Panc1 (cell line): ENCODE results near the gene HCN1. TPM values are rescaled to one million over a fixed set of nuclear protein-coding genes. Genes with fewer than 3 reads are reported as not detected.

Experiments
- ATAC-seq: fragments of 200-7000 bp; cut with Tn5 transposase; 2 replicates; pipeline ENCODE4 v1.9.1; 2020; ENCODE audit warnings: mild to moderate bottlenecking, moderate library complexity
- BruUV-seq: library from RNA; stranded (reverse); fragments of 400-500 nt; replicated peaks from 2 replicates; lab custom pipeline; 2021; lab: Mats Ljungman, UMichigan
- CTCF ChIA-PET: fragments of 300-600 bp; sonication (Branson Sonifier 250); formaldehyde crosslinking; loops from one replicate; lab custom pipeline; 2022; ENCODE audit warnings: antibody characterized with exemption; lab: Charles Lee
- POLR2A ChIA-PET: fragments of 300-600 bp; sonication (Branson Sonifier 250); formaldehyde crosslinking; loops from one replicate; lab custom pipeline; 2022; ENCODE audit warnings: antibody characterized with exemption; lab: Charles Lee
- DNase-seq: peaks from one replicate; pipeline ENCODE4 v3.0.0-alpha.2; 2010; ENCODE audit warnings: low read depth, low spot score
- H3K27ac ChIP-seq: 2 replicates; pipeline ENCODE4 v1.5.1; 2011; ENCODE audit warnings: mild to moderate bottlenecking, low read length, inconsistent platforms
- H3K27me3 ChIP-seq: fragments of 200-500 bp; sonication (Bioruptor generic); 2 replicates; pipeline ENCODE4 v1.6.0; 2014; ENCODE audit warnings: low read length, inconsistent platforms; ENCODE audit not compliant: control insufficient read depth, insufficient read depth
- H3K36me3 ChIP-seq: fragments of 200-500 bp; sonication (Bioruptor generic); 2 replicates; pipeline ENCODE4 v1.5.1; 2014; ENCODE audit warnings: inconsistent platforms, mild to moderate bottlenecking, low read length, moderate library complexity; ENCODE audit not compliant: control insufficient read depth, insufficient read depth
- H3K4me1 ChIP-seq: 2 replicates; pipeline ENCODE4 v1.5.1; 2011; ENCODE audit warnings: inconsistent platforms, mild to moderate bottlenecking, low read length, moderate library complexity; ENCODE audit not compliant: control insufficient read depth, insufficient read depth
- H3K4me3 ChIP-seq, 2 experiments: 2 replicates each; pipeline ENCODE4 v1.5.1; 2011 to 2012; ENCODE audit warnings: low read depth in 2 of 2, low read length in 2 of 2, mild to moderate bottlenecking in 2 of 2, inconsistent platforms in 1 of 2, moderate library complexity in 1 of 2
- H3K9me3 ChIP-seq: fragments of 200-500 bp; sonication (Bioruptor generic); 2 replicates; pipeline ENCODE4 v1.5.1; 2014; ENCODE audit warnings: low read depth, mild to moderate bottlenecking, inconsistent platforms, low read length, moderate library complexity; ENCODE audit not compliant: control insufficient read depth, insufficient read depth
- CTCF ChIP-seq: fragments of 450-650 bp; IDR thresholded peaks from 2 replicates; pipeline ENCODE4 v1.5.1; 2017; ENCODE audit warnings: mild to moderate bottlenecking
- POLR2AphosphoS5 ChIP-seq: IDR thresholded peaks from 2 replicates; pipeline ENCODE4 v1.6.1; 2012; ENCODE audit warnings: mild to moderate bottlenecking, low read depth, low read length, moderate library complexity
- REST ChIP-seq, 2 experiments: IDR thresholded peaks; 2 replicates each; pipeline ENCODE4 v1.6.1; 2011 to 2012; ENCODE audit warnings: low read depth in 2 of 2, control low read depth in 1 of 2, low read length in 1 of 2, mild to moderate bottlenecking in 1 of 2, moderate library complexity in 1 of 2; ENCODE audit not compliant: insufficient read depth in 1 of 2
- SIN3A ChIP-seq: IDR thresholded peaks from 2 replicates; pipeline ENCODE4 v1.6.1; 2012; ENCODE audit warnings: low read depth, mild to moderate bottlenecking, low read length, moderate library complexity, borderline replicate concordance; ENCODE audit not compliant: insufficient read depth
- TCF7L2 ChIP-seq: IDR thresholded peaks from 2 replicates; pipeline ENCODE4 v1.6.1; 2011; ENCODE audit warnings: mild to moderate bottlenecking, low read depth, low read length, inconsistent platforms
- in situ Hi-C: cut with HindIII; loops from 2 replicates; pipeline ENCODE4 v1.10.0; 2016; ENCODE audit warnings: low sequenced_read_pairs, low pct_unique_long_range_greater_than_20kb
- intact Hi-C: fragments of 100-400 bp; cut with micrococcal nuclease; formaldehyde crosslinking; loops from one replicate; pipeline ENCODE4 v1.10.0; 2022; ENCODE audit not compliant: unreplicated experiment
- total RNA-seq: library from RNA; stranded (reverse); gene quantifications from one replicate; pipeline ENCODE4 v1.2.1, GENCODE V29; 2021; ENCODE audit not compliant: unreplicated experiment

HCN1 gene
- total RNA-seq, 1 experiment from 2014 or later = 0.36 TPM

GRCh38 chr5:45260292-45260691 lies 435.9 kb downstream of the HCN1 start:
- H3K9me3 ChIP-seq = no peaks in the 10 kb centered on the region
- DNase-seq (no peak), ATAC-seq (no peak)
- in situ Hi-C loops = no loop called here
- H3K36me3 ChIP-seq = no peaks in the 10 kb centered on the region
- ChIA-PET CTCF (no interaction called here), POLR2A (no interaction called here)
- no peak overlapping the region for H3K27ac ChIP-seq
- no peaks in the 10 kb centered on the region for H3K4me1 ChIP-seq
- no peak overlapping the region for H3K4me3 ChIP-seq
- no TSS peak for BruUV-seq
- intact Hi-C loops = no loop called here
- TF ChIP-seq POLR2AphosphoS5 (no peak), REST (IDR thresholded peaks at IDR 0.05; ENCODE audit: insufficient read depth in 1 of 2, low read depth in 2 of 2, low read length in 1 of 2) (no peak), TCF7L2 (no peak), CTCF (no peak), SIN3A (no peak)
- no peaks in the 10 kb centered on the region for H3K27me3 ChIP-seq

GRCh38 chr5:45252978-45253377 lies 443.2 kb downstream of the HCN1 start:
- intact Hi-C loops = no loop called here
- no peak for DNase-seq
- Histone ChIP-seq H3K27ac (no peak overlapping the region), H3K36me3 (no peaks in the 10 kb centered on the region), H3K4me1 (no peaks in the 10 kb centered on the region), H3K27me3 (no peaks in the 10 kb centered on the region), H3K4me3 (no peak overlapping the region), H3K9me3 (no peaks in the 10 kb centered on the region)
- TF ChIP-seq CTCF = no peak
- TF ChIP-seq TCF7L2 = no peak
- TF ChIP-seq SIN3A = no peak
- no peak for TF ChIP-seq REST (IDR thresholded peaks at IDR 0.05; ENCODE audit: insufficient read depth in 1 of 2, low read depth in 2 of 2, low read length in 1 of 2)
- TF ChIP-seq POLR2AphosphoS5 = no peak
- ChIA-PET CTCF (no interaction called here), POLR2A (no interaction called here)
- no peak for ATAC-seq
- no TSS peak for BruUV-seq
- in situ Hi-C loops = no loop called here
